DOHH2 (cell line): ENCODE data around the gene ELOVL7.

Source experiments
- H3F3A ChIP-seq: fragments of 200-600 bp; sonication (generic), shearing (Covaris generic); 2 replicates; pipeline ENCODE4 v1.6.0; 2016; ENCODE audit warnings: antibody characterized with exemption, mild to moderate bottlenecking; ENCODE audit not compliant: control insufficient read depth, insufficient read depth
- H3K27ac ChIP-seq: fragments of 200-600 bp; sonication (generic); 2 replicates; pipeline ENCODE4 v1.5.1; 2014; ENCODE audit warnings: low read depth, mild to moderate bottlenecking, low read length, moderate library complexity
- H3K27me3 ChIP-seq: fragments of 200-600 bp; sonication (generic); 2 replicates; pipeline ENCODE4 v1.6.1; 2014; ENCODE audit warnings: mild to moderate bottlenecking, low read length, mixed read lengths; ENCODE audit not compliant: control insufficient read depth
- H3K36me3 ChIP-seq: fragments of 200-600 bp; sonication (generic); 2 replicates; pipeline ENCODE4 v1.6.1; 2014; ENCODE audit warnings: mild to moderate bottlenecking, low read length, moderate library complexity, mixed read lengths; ENCODE audit not compliant: control insufficient read depth
- H3K4me1 ChIP-seq: fragments of 200-600 bp; sonication (generic); 2 replicates; pipeline ENCODE4 v1.6.1; 2014; ENCODE audit warnings: mild to moderate bottlenecking, low read length, mixed read lengths; ENCODE audit not compliant: control insufficient read depth
- H3K4me2 ChIP-seq: fragments of 200-600 bp; sonication (generic); 2 replicates; pipeline ENCODE4 v1.6.0; 2014; ENCODE audit warnings: mild to moderate bottlenecking, low read length, moderate library complexity
- H3K4me3 ChIP-seq: fragments of 200-600 bp; sonication (generic); 2 replicates; pipeline ENCODE4 v1.5.1; 2014; ENCODE audit warnings: mild to moderate bottlenecking, low read length, mixed read lengths
- H3K79me2 ChIP-seq: fragments of 200-600 bp; sonication (generic); 2 replicates; pipeline ENCODE4 v1.6.1; 2014; ENCODE audit warnings: mild to moderate bottlenecking, low read length, mixed read lengths; ENCODE audit not compliant: control insufficient read depth
- H3K9me2 ChIP-seq: fragments of 200-600 bp; sonication (generic); replicated peaks from 2 replicates; pipeline ENCODE4 v1.6.1; 2014; ENCODE audit warnings: mild to moderate bottlenecking, low read length, mixed read lengths; ENCODE audit not compliant: control insufficient read depth
- H3K9me3 ChIP-seq: fragments of 200-600 bp; sonication (generic); 2 replicates; pipeline ENCODE4 v1.6.1; 2014; ENCODE audit warnings: antibody characterized with exemption, low read length, mixed read lengths; ENCODE audit not compliant: control insufficient read depth, insufficient read depth
- H4K20me1 ChIP-seq: fragments of 200-600 bp; sonication (generic); 2 replicates; pipeline ENCODE4 v1.6.0; 2014; ENCODE audit warnings: low read depth, mild to moderate bottlenecking, antibody characterized with exemption, low read length, moderate library complexity; ENCODE audit not compliant: control insufficient read depth, insufficient read depth
- CTCF ChIP-seq: fragments of 200-600 bp; sonication (generic); IDR thresholded peaks from one replicate; pipeline ENCODE4 v1.5.1; 2014; ENCODE audit warnings: antibody characterized with exemption, mild to moderate bottlenecking, low read depth, low read length; ENCODE audit not compliant: poor library complexity, severe bottlenecking
- EZH2phosphoT487 ChIP-seq: fragments of 200-600 bp; sonication (generic); IDR thresholded peaks from 2 replicates; pipeline ENCODE4 v1.6.1; 2017; ENCODE audit warnings: borderline replicate concordance, mild to moderate bottlenecking, antibody characterized with exemption, low read length, moderate library complexity, mixed read lengths

ELOVL7 gene

GRCh38 chr5:60763061-60763460, 81.0 kb downstream of the ELOVL7 start:
- Histone ChIP-seq H3K36me3 (no peaks in the 10 kb centered on the region), H4K20me1 (no peaks in the 10 kb centered on the region), H3K79me2 (no peaks in the 10 kb centered on the region), H3K27me3 (0 out of 2 replicates have a peak, but pooled peaks cover 2% of the 10 kb centered on the region), H3K9me3 (no peaks in the 10 kb centered on the region), H3K27ac (no peak overlapping the region), H3F3A (no peaks in the 10 kb centered on the region), H3K9me2 (no peaks in the 10 kb centered on the region), H3K4me3 (no peak overlapping the region), H3K4me2 (no peak overlapping the region), H3K4me1 (no peaks in the 10 kb centered on the region)
- no peak for TF ChIP-seq EZH2phosphoT487
- no peak for TF ChIP-seq CTCF

- H3K9me3 ChIP-seq = no peaks in the 10 kb centered on the region
- peaks cover 9% of the 10 kb centered on the region for H3K27me3 ChIP-seq
- H3K27ac ChIP-seq = no peak overlapping the region
- no peak overlapping the region for H3K4me2 ChIP-seq
- no peaks in the 10 kb centered on the region for H3F3A ChIP-seq
- no peak for TF ChIP-seq CTCF
- TF ChIP-seq EZH2phosphoT487 = no peak
- no peaks in the 10 kb centered on the region for H3K4me1 ChIP-seq
- H4K20me1 ChIP-seq = no peaks in the 10 kb centered on the region
- H3K4me3 ChIP-seq = no peak overlapping the region
- H3K36me3 ChIP-seq = no peaks in the 10 kb centered on the region
- no peaks in the 10 kb centered on the region for H3K79me2 ChIP-seq
- H3K9me2 ChIP-seq = no peaks in the 10 kb centered on the region
These were observed 89.6 kb downstream of the ELOVL7 start for GRCh38 chr5:60754495-60754894.

- H3K9me2 ChIP-seq = no peaks in the 10 kb centered on the region
- H3K79me2 ChIP-seq = no peaks in the 10 kb centered on the region
- TF ChIP-seq CTCF (no peak), EZH2phosphoT487 (no peak)
- H3K27me3 ChIP-seq = no peaks in the 10 kb centered on the region; the same call in 1 of the 2 replicates
- no peak overlapping the region for H3K4me3 ChIP-seq
- H3K4me2 ChIP-seq = no peak overlapping the region
- H3K9me3 ChIP-seq = no peaks in the 10 kb centered on the region
- no peaks in the 10 kb centered on the region for H3F3A ChIP-seq
- no peaks in the 10 kb centered on the region for H3K4me1 ChIP-seq
- H3K27ac ChIP-seq = no peak overlapping the region
- H3K36me3 ChIP-seq = no peaks in the 10 kb centered on the region
- no peaks in the 10 kb centered on the region for H4K20me1 ChIP-seq
These were observed 99.4 kb downstream of the ELOVL7 start for GRCh38 chr5:60744682-60745081.
